ENCODE data around the gene PITX3. TPM values are rescaled to one million over a fixed set of nuclear protein-coding genes. Genes with fewer than 3 reads are reported as not detected.

Gene PITX3
- total RNA-seq, 1 experiment from 2014 or later: 1.9 TPM

DNA sequence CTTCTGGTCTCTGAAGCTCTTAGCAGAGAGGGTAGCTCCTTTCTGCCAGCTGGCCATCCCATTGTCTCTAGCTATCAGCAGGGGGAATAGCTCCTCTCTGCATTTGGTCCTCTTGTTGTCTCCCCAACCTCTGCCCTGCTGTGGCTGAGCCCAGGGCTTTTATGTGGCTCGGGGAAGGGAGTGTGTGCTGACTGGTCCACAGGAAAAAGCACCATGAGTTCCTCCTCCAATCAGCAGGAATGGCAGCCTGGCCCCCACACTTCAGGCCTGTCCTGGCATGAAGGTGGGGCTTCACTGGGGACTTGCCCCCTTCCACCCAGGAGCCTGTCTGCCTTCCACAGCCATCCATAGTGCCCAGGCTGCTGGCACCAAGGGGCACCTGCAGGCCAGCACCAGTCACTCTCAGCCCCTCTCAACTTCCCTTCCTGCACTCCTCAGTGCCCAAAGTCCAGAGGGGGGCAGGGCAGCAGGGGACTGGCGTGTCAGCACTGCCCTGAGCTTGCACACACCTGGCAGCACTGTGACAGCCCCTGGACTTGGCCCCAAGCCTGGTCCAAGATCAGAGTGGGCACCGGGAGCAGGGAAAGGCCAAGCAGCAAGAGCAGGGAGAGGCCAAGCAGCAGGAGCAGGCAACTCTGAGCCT lies 52.9 kb downstream of the PITX3 start:
- Histone ChIP-seq H3K27me3 (ENCODE audit: insufficient read depth, low read length) (no peaks in the 10 kb centered on the region), H3K4me1 (ENCODE audit: control insufficient read depth in 1 of 2, insufficient read depth in 2 of 2, low read length in 2 of 2) (no peaks in the 10 kb centered on the region), H3K4me2 (ENCODE audit: low read length) (no peak overlapping the region), H3K4me3 (replicated peaks in 1 of 2; ENCODE audit: low read depth in 1 of 2, low read length in 2 of 2) (no peak overlapping the region), H3K36me3 (ENCODE audit: control insufficient read depth in 1 of 2, insufficient read depth in 2 of 2, low read length in 2 of 2) (peaks cover 0 to 5% of the 10 kb centered on the region in 2 experiments; a peak in 1 of 4 replicates), H3K27ac (ENCODE audit: low read depth, low read length) (no peak overlapping the region), H3K9ac (ENCODE audit: low read length) (no peak overlapping the region), H3K9me3 (ENCODE audit: control insufficient read depth in 1 of 2, insufficient read depth in 1 of 2, low read depth in 1 of 2, low read length in 2 of 2) (peaks cover 25 to 37% of the 10 kb centered on the region in 2 experiments; a peak in 3 of 4 replicates), H4K20me1 (ENCODE audit: insufficient read depth) (no peaks in the 10 kb centered on the region), H3K79me2 (ENCODE audit: insufficient read depth, low read length) (no peaks in the 10 kb centered on the region), H3K9me2 (ENCODE audit: insufficient read depth) (no peaks in the 10 kb centered on the region), H2AFZ (ENCODE audit: low read depth, low read length, poor library complexity, severe bottlenecking) (no peak overlapping the region)
- peak; percentile 6; the same call in 1 of the 2 replicates for ATAC-seq
- no TSS peak for BruUV-seq (replicated peaks)
- intact Hi-C loops (cut with micrococcal nuclease): no loop called here
- no peak for DNase-seq (ENCODE audit: low read depth, low spot score)
- ChIA-PET CTCF (interaction anchor here (1.3 kb wide), 1 partner anchor 19 kb away, joined by 5 read pairs; no protein-coding TSS in a partner anchor), RAD21 (ENCODE audit: low non-redundant PET in 1 of 2, low total read pairs in 2 of 2, uncharacterized antibody in 2 of 2, unreplicated experiment in 2 of 2) (no interaction called here), POLR2A (no interaction called here)
- TF ChIP-seq YY1 (IDR thresholded peaks at IDR 0.05; ENCODE audit: extremely low read depth, insufficient replicate concordance, low read depth, low read length) (no peak), SP1 (IDR thresholded peaks at IDR 0.05; ENCODE audit: low read depth) (no peak), CEBPB (IDR thresholded peaks at IDR 0.05; ENCODE audit: low read depth) (no peak), CTCF (IDR thresholded peaks at IDR 0.05 in 2 of 3, conservative IDR thresholded peaks at IDR 0.05 in 1 of 3; ENCODE audit: borderline replicate concordance in 1 of 3, insufficient read depth in 1 of 3, low read depth in 2 of 3, low read length in 2 of 3) (no peak), EZH2 (IDR thresholded peaks at IDR 0.05) (no peak), SRF (IDR thresholded peaks at IDR 0.05; ENCODE audit: low read depth) (no peak)

All from HCT116 (cell line).